WTC11 (cell line): Measurements from ENCODE around the gene PRKCQ.

Experiments
- AFF4 ChIP-seq: sonication (generic); formaldehyde crosslinking; IDR thresholded peaks from 2 replicates; pipeline ENCODE4 v1.8.1; 2023; ENCODE audit warnings: mild to moderate bottlenecking, missing genetic modification reagents, borderline replicate concordance
- SMAD4 ChIP-seq: sonication (generic); formaldehyde crosslinking; IDR thresholded peaks from 2 replicates; pipeline ENCODE4 v1.8.0; 2022; ENCODE audit warnings: mild to moderate bottlenecking, missing genetic modification reagents
- TEAD4 ChIP-seq: sonication (generic); formaldehyde crosslinking; IDR thresholded peaks from 2 replicates; pipeline ENCODE4 v1.8.0; 2022; ENCODE audit warnings: mild to moderate bottlenecking, missing genetic modification reagents
- TF ChIP-seq, protein P1 (sequence below): fragments of 200-600 bp; IDR thresholded peaks from 2 replicates; pipeline ENCODE4 v1.8.0; 2022; ENCODE audit warnings: antibody characterized with exemption

DNA sequence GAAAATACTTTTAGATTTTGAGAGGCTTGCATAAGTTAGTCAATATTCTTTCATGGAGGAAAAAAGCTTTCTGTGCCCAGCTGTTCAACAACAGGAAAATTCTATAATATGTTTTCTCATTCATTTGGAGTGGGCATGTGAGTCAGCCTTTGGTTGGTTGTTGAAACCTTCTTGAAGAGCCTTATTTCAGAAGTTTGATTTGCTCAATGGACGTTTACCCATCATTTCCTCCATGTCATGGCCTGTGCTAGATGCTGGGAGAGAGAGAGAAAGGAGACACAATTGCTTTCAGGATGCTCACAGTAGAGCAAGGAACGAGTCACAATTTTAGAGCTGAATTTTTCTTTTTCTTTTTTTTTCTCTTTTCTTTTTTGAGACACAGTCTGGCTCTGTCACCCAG lies 181.7 kb downstream of the PRKCQ start:
- TF ChIP-seq TEAD4 = no peak
- TF ChIP-seq, protein P1, sequence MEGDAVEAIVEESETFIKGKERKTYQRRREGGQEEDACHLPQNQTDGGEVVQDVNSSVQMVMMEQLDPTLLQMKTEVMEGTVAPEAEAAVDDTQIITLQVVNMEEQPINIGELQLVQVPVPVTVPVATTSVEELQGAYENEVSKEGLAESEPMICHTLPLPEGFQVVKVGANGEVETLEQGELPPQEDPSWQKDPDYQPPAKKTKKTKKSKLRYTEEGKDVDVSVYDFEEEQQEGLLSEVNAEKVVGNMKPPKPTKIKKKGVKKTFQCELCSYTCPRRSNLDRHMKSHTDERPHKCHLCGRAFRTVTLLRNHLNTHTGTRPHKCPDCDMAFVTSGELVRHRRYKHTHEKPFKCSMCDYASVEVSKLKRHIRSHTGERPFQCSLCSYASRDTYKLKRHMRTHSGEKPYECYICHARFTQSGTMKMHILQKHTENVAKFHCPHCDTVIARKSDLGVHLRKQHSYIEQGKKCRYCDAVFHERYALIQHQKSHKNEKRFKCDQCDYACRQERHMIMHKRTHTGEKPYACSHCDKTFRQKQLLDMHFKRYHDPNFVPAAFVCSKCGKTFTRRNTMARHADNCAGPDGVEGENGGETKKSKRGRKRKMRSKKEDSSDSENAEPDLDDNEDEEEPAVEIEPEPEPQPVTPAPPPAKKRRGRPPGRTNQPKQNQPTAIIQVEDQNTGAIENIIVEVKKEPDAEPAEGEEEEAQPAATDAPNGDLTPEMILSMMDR = no peak
- TF ChIP-seq AFF4 (CRISPR knock-in tag) = no peak
- no peak for TF ChIP-seq SMAD4 (CRISPR knock-in tag)
